Activated naive CD4-positive, alpha-beta T cell treated with anti-CD3 and anti-CD28 coated beads, Interleukin-2, amount 50 U/mL, for 72 hours (primary cell): ENCODE data around the gene RGPD4. TPM values are rescaled to one million over a fixed set of nuclear protein-coding genes. Genes with fewer than 3 reads are reported as not detected.
"Not testable (repeated sequence)": the region's sequence is repeated elsewhere in the genome, so short reads cannot be mapped to it uniquely, and the experiment has no call there.

Experiments used
- ATAC-seq, 2 donors: fragments of 150-1000 bp; cut with Tn5 transposase; 2 replicates each; pipeline ENCODE4 v1.10.0; 2021; ENCODE audit warnings: mild to moderate bottlenecking in 2 of 2, moderate library complexity in 2 of 2
- DNase-seq, 2 donors: peaks; one replicate each; pipeline ENCODE4 v3.0.0; 2021 to 2022; ENCODE audit warnings: low spot score in 2 of 2
- H3K27ac Mint-ChIP-seq, 2 donors: one replicate each; pipeline ENCODE4 v1.8.0; 2022; ENCODE audit warnings: mild to moderate bottlenecking in 2 of 2, mixed read lengths in 2 of 2
- H3K36me3 Mint-ChIP-seq, 2 donors: one replicate each; pipeline ENCODE4 v1.8.0; 2022; ENCODE audit warnings: mixed read lengths in 2 of 2
- H3K9me3 Mint-ChIP-seq, 2 donors: one replicate each; pipeline ENCODE4 v1.8.0; 2022; ENCODE audit warnings: mixed read lengths in 2 of 2
- total RNA-seq, 2 donors: library from RNA; stranded (reverse); gene quantifications; one replicate each; pipeline ENCODE4 v1.2.3, GENCODE V29; 2022

The RGPD4 gene
- under 1 TPM in 1 of 2 donors, not detected in 1; 0.16 TPM for total RNA-seq

GRCh38 chr2:107826749-107827148 lies at the start of gene RGPD4:
RGPD4 (plus strand) TSS chr2:107826892; CDS start chr2:107827014, 122 bp downstream.
- not testable (repeated sequence) for H3K36me3 Mint-ChIP-seq

GRCh38 chr2:107777974-107778373 lies 48.7 kb upstream of the RGPD4 start:
- H3K36me3 Mint-ChIP-seq: no peaks in the 10 kb centered on the region
- DNase-seq (no peak), ATAC-seq (no peak)
- peaks cover 0 to 3% of the 10 kb centered on the region in 2 donors for H3K9me3 Mint-ChIP-seq
- H3K27ac Mint-ChIP-seq: no peak overlapping the region

More at GRCh38 chr2:107826749-107827148, at the start of gene RGPD4:
- DNase-seq, H3K9me3 Mint-ChIP-seq, H3K27ac Mint-ChIP-seq, ATAC-seq: not testable (repeated sequence)

GRCh38 chr2:107785756-107786155 lies 40.9 kb upstream of the RGPD4 start:
- H3K36me3 Mint-ChIP-seq: no peaks in the 10 kb centered on the region
- ATAC-seq: no peak
- H3K9me3 Mint-ChIP-seq: peaks cover 3 to 13% of the 10 kb centered on the region in 2 donors
- no peak overlapping the region for H3K27ac Mint-ChIP-seq
- no peak for DNase-seq

- no peak for ATAC-seq
- Mint-ChIP-seq H3K9me3 (peaks cover 4 to 16% of the 10 kb centered on the region in 2 donors), H3K27ac (no peak overlapping the region), H3K36me3 (no peaks in the 10 kb centered on the region)
- no peak for DNase-seq
These were observed 35.9 kb upstream of the RGPD4 start for GRCh38 chr2:107790837-107791236.

- no peak for ATAC-seq
- no peak for DNase-seq
- Mint-ChIP-seq H3K9me3 (no peaks in the 10 kb centered on the region), H3K27ac (no peak overlapping the region), H3K36me3 (no peaks in the 10 kb centered on the region)
These were observed 25.2 kb upstream of the RGPD4 start for GRCh38 chr2:107801498-107801897.

- H3K27ac Mint-ChIP-seq: no peak overlapping the region
These were observed 21.8 kb upstream of the RGPD4 start for GRCh38 chr2:107804608-107805498.

GRCh38 chr2:107806901-107807300 lies 19.8 kb upstream of the RGPD4 start:
- DNase-seq: no peak

More at GRCh38 chr2:107804608-107805498, 21.8 kb upstream of the RGPD4 start:
- H3K36me3 Mint-ChIP-seq: no peaks in the 10 kb centered on the region
- no peak for DNase-seq
- ATAC-seq: no peak
- H3K9me3 Mint-ChIP-seq: no peaks in the 10 kb centered on the region

GRCh38 chr2:107807988-107808387 lies 18.7 kb upstream of the RGPD4 start:
- no peak for ATAC-seq
- DNase-seq: no peak
- Mint-ChIP-seq H3K36me3 (no peaks in the 10 kb centered on the region), H3K9me3 (no peaks in the 10 kb centered on the region), H3K27ac (no peak overlapping the region)

More at GRCh38 chr2:107806901-107807300, 19.8 kb upstream of the RGPD4 start:
- Mint-ChIP-seq H3K27ac (peak overlapping the region in 1 of 2 donors; percentile 52), H3K9me3 (no peaks in the 10 kb centered on the region), H3K36me3 (no peaks in the 10 kb centered on the region)
- no peak for ATAC-seq

GRCh38 chr2:107808959-107809358 lies 17.7 kb upstream of the RGPD4 start:
- H3K9me3 Mint-ChIP-seq: peaks cover 0 to under 1% of the 10 kb centered on the region in 2 donors
- no peak overlapping the region for H3K27ac Mint-ChIP-seq
- ATAC-seq (no peak), DNase-seq (no peak)
- no peaks in the 10 kb centered on the region for H3K36me3 Mint-ChIP-seq

GRCh38 chr2:107809835-107810234 lies 16.9 kb upstream of the RGPD4 start:
- Mint-ChIP-seq H3K27ac (no peak overlapping the region), H3K36me3 (no peaks in the 10 kb centered on the region), H3K9me3 (peaks cover 4 to 5% of the 10 kb centered on the region in 2 donors)
- ATAC-seq (no peak), DNase-seq (no peak)

GRCh38 chr2:107810734-107811133 lies 16.0 kb upstream of the RGPD4 start:
- DNase-seq (no peak), ATAC-seq (no peak)
- no peak overlapping the region for H3K27ac Mint-ChIP-seq
- H3K36me3 Mint-ChIP-seq: no peaks in the 10 kb centered on the region
- H3K9me3 Mint-ChIP-seq: peaks cover 4 to 5% of the 10 kb centered on the region in 2 donors

GRCh38 chr2:107811411-107811810 lies 15.3 kb upstream of the RGPD4 start:
- peaks cover 4 to 5% of the 10 kb centered on the region in 2 donors for H3K9me3 Mint-ChIP-seq
- no peaks in the 10 kb centered on the region for H3K36me3 Mint-ChIP-seq
- no peak for ATAC-seq
- DNase-seq: no peak
- H3K27ac Mint-ChIP-seq: no peak overlapping the region

- Mint-ChIP-seq H3K36me3 (no peaks in the 10 kb centered on the region), H3K9me3 (peaks cover 4 to 5% of the 10 kb centered on the region in 2 donors), H3K27ac (no peak overlapping the region)
- ATAC-seq: no peak
- no peak for DNase-seq
These were observed 14.7 kb upstream of the RGPD4 start for GRCh38 chr2:107812006-107812405.

- Mint-ChIP-seq H3K27ac (no peak overlapping the region), H3K9me3 (peaks cover 4 to 5% of the 10 kb centered on the region in 2 donors), H3K36me3 (no peaks in the 10 kb centered on the region)
- ATAC-seq (no peak), DNase-seq (no peak)
These were observed 9.3 kb upstream of the RGPD4 start for GRCh38 chr2:107817378-107817777.

- Mint-ChIP-seq H3K9me3 (no peaks in the 10 kb centered on the region), H3K27ac (no peak overlapping the region), H3K36me3 (no peaks in the 10 kb centered on the region)
- ATAC-seq: no peak
- DNase-seq: no peak
These were observed 4.4 kb upstream of the RGPD4 start for GRCh38 chr2:107822302-107822701.

GRCh38 chr2:107824451-107825205 lies 2.1 kb upstream of the RGPD4 start:
- Mint-ChIP-seq H3K36me3 (no peaks in the 10 kb centered on the region), H3K9me3 (no peaks in the 10 kb centered on the region), H3K27ac (no peak overlapping the region)
- ATAC-seq (no peak), DNase-seq (no peak)

- DNase-seq (no peak), ATAC-seq (no peak)
- no peaks in the 10 kb centered on the region for H3K36me3 Mint-ChIP-seq
- H3K9me3 Mint-ChIP-seq: no peaks in the 10 kb centered on the region
- no peak overlapping the region for H3K27ac Mint-ChIP-seq
These were observed 1.5 kb upstream of the RGPD4 start for GRCh38 chr2:107825206-107825563.
